Bronchial epithelial cell (primary cell): ENCODE data around the gene SLC23A2. TPM values are rescaled to one million over a fixed set of nuclear protein-coding genes. Genes with fewer than 3 reads are reported as not detected.
"Not testable (repeated sequence)": the region's sequence is repeated elsewhere in the genome, so short reads cannot be mapped to it uniquely, and the experiment has no call there.

Experiments used
- DNase-seq: peaks from one replicate; pipeline ENCODE4 v3.0.0-alpha.2; 2010; ENCODE audit warnings: low read depth
- FAIRE-seq: peaks from 2 replicates; lab custom pipeline; 2011; peaks lifted over from hg19 to GRCh38; lab: Jason Lieb, UNC
- H3K27me3 ChIP-seq: 2 replicates; pipeline ENCODE4 v1.5.1; 2011; ENCODE audit warnings: low read length; ENCODE audit not compliant: control insufficient read depth, insufficient read depth
- H3K36me3 ChIP-seq: 2 replicates; pipeline ENCODE4 v1.5.1; 2011; ENCODE audit warnings: low read length; ENCODE audit not compliant: control insufficient read depth, insufficient read depth
- H3K4me3 ChIP-seq: 2 replicates; pipeline ENCODE4 v1.5.1; 2011; ENCODE audit warnings: mild to moderate bottlenecking, low read depth, low read length, control low read depth
- total RNA-seq: library from RNA; depleted of rRNA; stranded (reverse); fragments of >200 nt; gene quantifications from 2 replicates; pipeline ENCODE4 v1.2.1, GENCODE V29; 2014
- TF ChIP-seq, protein P1 (sequence below): IDR thresholded peaks from 2 replicates; pipeline ENCODE4 v1.5.1; 2011; ENCODE audit warnings: mild to moderate bottlenecking, moderate library complexity, low read length, control low read depth, inconsistent platforms; ENCODE audit not compliant: insufficient read depth, severe bottlenecking

The SLC23A2 gene
- total RNA-seq, 1 donor from 2014 or later, result 7.6 TPM

DNA sequence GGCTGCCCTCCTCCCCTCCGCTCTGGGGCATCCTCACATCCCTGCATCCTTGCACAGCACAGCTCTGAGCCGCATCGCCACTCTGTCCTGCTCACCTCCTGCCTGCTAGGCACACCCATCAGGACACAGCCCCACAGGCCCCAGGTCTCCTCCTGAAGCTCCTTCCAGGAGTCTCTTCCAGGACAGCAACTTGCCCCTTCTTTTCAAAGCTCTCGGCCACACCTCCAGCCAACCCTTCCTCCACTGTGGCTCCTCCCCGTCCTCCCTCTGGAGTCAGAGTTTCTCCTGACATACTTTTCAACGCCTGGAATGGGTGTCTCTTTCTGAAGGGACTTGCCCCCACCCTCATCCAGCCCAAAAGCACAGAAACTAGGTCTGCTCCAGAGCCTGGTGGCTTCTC is 77.3 kb downstream of the SLC23A2 start:
- Histone ChIP-seq H3K4me3 (no peak overlapping the region), H3K36me3 (no peaks in the 10 kb centered on the region), H3K27me3 (no peaks in the 10 kb centered on the region)
- FAIRE-seq, result no peak
- no peak for DNase-seq
- TF ChIP-seq, protein P1, sequence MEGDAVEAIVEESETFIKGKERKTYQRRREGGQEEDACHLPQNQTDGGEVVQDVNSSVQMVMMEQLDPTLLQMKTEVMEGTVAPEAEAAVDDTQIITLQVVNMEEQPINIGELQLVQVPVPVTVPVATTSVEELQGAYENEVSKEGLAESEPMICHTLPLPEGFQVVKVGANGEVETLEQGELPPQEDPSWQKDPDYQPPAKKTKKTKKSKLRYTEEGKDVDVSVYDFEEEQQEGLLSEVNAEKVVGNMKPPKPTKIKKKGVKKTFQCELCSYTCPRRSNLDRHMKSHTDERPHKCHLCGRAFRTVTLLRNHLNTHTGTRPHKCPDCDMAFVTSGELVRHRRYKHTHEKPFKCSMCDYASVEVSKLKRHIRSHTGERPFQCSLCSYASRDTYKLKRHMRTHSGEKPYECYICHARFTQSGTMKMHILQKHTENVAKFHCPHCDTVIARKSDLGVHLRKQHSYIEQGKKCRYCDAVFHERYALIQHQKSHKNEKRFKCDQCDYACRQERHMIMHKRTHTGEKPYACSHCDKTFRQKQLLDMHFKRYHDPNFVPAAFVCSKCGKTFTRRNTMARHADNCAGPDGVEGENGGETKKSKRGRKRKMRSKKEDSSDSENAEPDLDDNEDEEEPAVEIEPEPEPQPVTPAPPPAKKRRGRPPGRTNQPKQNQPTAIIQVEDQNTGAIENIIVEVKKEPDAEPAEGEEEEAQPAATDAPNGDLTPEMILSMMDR, result no peak

DNA sequence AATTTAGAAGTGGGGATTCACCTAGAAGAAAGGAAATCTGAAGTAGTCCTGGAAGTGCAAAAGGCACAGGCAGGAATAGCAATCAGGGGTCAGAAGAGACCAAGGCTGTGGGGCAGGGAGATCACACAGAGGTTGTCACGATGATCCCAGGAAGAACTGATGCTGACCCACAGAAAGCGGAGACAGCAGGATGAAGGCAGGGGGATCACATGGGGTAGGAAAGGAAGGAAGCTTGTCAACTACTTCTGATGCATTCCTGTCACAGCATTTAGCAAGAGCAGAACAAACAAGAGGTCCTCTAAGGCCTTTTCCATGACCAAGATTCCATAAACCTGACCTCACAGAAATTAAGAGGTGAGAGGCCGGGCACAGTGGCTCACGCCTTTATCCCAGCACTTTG is 79.1 kb downstream of the SLC23A2 start:
- TF ChIP-seq, protein P1, result no peak
- DNase-seq (no peak), FAIRE-seq (peak; percentile 94)
- Histone ChIP-seq H3K27me3 (no peaks in the 10 kb centered on the region), H3K4me3 (no peak overlapping the region), H3K36me3 (no peaks in the 10 kb centered on the region)

DNA sequence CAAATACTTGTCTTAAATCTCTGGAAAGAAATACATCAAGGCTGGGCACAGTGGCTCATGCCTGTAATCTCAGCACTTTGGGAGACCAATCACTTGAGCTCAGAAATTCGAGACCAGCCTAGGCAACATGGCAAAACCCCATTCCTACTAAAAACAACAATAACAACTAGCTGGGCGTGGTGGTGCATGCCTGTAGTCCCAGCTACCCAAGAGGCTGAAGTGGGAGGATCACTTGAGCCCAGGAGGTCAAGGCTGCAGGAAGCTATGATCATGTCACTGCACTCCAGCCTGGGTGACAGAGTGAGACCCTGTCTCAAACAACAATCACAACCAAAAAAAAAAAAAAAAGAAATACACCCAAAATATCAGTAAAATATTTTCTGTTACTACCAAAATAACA is 80.0 kb downstream of the SLC23A2 start:
- H3K27me3 ChIP-seq, DNase-seq, FAIRE-seq, H3K4me3 ChIP-seq, H3K36me3 ChIP-seq: not testable (repeated sequence)

DNA sequence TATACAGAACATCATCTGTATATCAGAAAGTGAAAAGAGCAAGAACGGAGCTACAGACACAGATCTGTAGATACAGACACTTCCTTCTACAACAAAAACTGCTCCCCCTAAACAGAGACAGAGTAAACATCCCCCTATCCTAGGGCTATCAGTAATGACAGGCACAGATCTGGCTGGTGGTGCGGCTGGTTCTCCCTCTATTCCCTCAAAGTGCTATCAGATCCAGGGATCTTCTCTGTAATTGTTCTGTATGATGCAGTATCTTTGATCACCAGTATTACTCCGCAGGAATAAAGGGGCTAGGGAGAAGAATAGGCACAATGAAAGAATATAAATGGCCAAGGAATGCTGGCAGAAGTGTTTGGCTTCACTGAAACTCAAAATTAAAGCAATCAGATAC is 80.7 kb downstream of the SLC23A2 start:
- no peak for FAIRE-seq
- TF ChIP-seq, protein P1, result no peak
- no peak for DNase-seq
- no peaks in the 10 kb centered on the region for H3K36me3 ChIP-seq
- H3K4me3 ChIP-seq, result no peak overlapping the region
- no peaks in the 10 kb centered on the region for H3K27me3 ChIP-seq

DNA sequence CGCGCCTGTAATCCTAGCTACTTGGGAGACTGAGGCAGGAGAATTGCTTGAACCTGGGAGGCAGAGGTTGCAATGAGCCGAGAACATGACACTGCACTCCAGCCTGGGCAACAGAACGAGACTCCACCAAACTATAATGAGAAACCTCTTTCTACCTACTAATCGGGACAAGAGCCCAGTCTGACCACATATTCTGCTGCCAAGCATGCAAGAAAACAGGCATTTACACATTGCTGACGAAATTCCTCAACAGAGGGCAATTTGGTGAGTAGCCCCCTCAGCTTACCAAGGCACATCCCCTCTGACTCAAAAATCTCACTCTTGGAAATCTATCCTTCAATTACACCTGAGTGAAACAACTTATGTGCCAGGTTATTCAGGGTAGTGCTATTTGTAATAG is 81.2 kb downstream of the SLC23A2 start:
- H3K27me3 ChIP-seq, result no peaks in the 10 kb centered on the region
- TF ChIP-seq, protein P1, result no peak
- H3K36me3 ChIP-seq, result no peaks in the 10 kb centered on the region
- H3K4me3 ChIP-seq, result no peak overlapping the region
- FAIRE-seq (no peak), DNase-seq (no peak)

DNA sequence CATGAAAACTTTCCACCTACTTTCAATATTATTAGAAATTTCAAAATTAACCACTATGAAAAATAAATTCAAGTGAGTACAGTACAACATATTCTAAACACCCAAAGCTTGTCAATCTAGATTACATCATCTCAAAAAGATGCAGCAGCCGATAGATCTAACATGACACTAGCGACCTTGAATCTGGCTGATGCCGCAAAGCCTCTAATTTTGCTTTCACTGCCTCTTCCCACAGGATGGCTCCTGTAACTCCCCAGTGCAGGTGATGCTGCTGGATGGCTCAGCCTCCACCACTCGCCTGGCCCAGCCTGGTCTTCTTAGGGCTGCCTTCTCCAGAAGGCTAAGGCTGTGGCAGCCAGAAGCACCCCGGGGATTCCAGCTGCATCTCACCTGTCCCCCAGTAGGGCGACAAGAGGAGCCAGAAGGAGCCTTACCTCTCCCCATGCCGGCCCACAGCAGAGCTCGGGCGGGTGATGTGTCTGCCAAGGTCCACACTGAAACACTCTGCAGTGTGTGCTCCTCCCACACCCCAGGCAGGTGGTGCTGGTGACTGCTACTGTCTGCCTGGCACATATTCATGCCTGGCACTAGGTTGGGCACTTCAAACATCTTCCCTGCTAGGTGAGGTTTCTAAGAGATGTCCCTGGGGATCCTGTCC is 82.1 kb downstream of the SLC23A2 start:
- TF ChIP-seq, protein P1, result no peak
- FAIRE-seq (no peak), DNase-seq (no peak)
- H3K27me3 ChIP-seq, result no peaks in the 10 kb centered on the region
- no peak overlapping the region for H3K4me3 ChIP-seq
- no peaks in the 10 kb centered on the region for H3K36me3 ChIP-seq
